Esophagus squamous epithelium (tissue), 4 donors: ENCODE results near the gene LRP1B.

Experiments
- POLR2A ChIP-seq, 4 donors: fragments of 450-650 bp; IDR thresholded peaks; one replicate each; pipeline ENCODE4 v1.6.1; 2017; ENCODE audit warnings: antibody characterized with exemption in 4 of 4, mild to moderate bottlenecking in 4 of 4, moderate library complexity in 3 of 4
- TF ChIP-seq, protein P1 (sequence below), 6 experiments: fragments of 450-650 bp in 4 of 6; fragments of 200-600 bp in 2 of 6; sonication (generic) in 2 of 6; IDR thresholded peaks; one replicate each; pipeline ENCODE4 v1.5.1; 2016 to 2019; ENCODE audit warnings: antibody characterized with exemption in 6 of 6, mild to moderate bottlenecking in 4 of 6, moderate library complexity in 4 of 6

- TF ChIP-seq, protein P1, sequence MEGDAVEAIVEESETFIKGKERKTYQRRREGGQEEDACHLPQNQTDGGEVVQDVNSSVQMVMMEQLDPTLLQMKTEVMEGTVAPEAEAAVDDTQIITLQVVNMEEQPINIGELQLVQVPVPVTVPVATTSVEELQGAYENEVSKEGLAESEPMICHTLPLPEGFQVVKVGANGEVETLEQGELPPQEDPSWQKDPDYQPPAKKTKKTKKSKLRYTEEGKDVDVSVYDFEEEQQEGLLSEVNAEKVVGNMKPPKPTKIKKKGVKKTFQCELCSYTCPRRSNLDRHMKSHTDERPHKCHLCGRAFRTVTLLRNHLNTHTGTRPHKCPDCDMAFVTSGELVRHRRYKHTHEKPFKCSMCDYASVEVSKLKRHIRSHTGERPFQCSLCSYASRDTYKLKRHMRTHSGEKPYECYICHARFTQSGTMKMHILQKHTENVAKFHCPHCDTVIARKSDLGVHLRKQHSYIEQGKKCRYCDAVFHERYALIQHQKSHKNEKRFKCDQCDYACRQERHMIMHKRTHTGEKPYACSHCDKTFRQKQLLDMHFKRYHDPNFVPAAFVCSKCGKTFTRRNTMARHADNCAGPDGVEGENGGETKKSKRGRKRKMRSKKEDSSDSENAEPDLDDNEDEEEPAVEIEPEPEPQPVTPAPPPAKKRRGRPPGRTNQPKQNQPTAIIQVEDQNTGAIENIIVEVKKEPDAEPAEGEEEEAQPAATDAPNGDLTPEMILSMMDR (IDR thresholded peaks at IDR 0.05): no peak
- no peak for TF ChIP-seq POLR2A (IDR thresholded peaks at IDR 0.05)
These were observed 261.2 kb downstream of the LRP1B start for GRCh38 chr2:141869572-141869971.
